GM12878 (cell line): ENCODE results near the gene SLCO6A1. TPM values are rescaled to one million over a fixed set of nuclear protein-coding genes. Genes with fewer than 3 reads are reported as not detected.

Source experiments
- ATAC-seq: fragments of 200-7000 bp; cut with Tn5 transposase; 3 replicates; pipeline ENCODE4 v1.9.1; 2020; ENCODE audit warnings: mild to moderate bottlenecking, moderate library complexity
- BruUV-seq: library from RNA; stranded (reverse); fragments of 400-500 nt; replicated peaks from 2 replicates; lab custom pipeline; 2021; lab: Mats Ljungman, UMichigan
- CTCF ChIA-PET: fragments of 300-600 bp; sonication (Branson Sonifier 250); formaldehyde crosslinking; extraction: SDS; loops from one replicate; lab custom pipeline; 2021; ENCODE audit warnings: inconsistent platforms; lab: Yijun Ruan, JAX
- POLR2A ChIA-PET: fragments of 350-600 bp; formaldehyde crosslinking; extraction: SDS; loops from one replicate; lab custom pipeline; 2021; ENCODE audit warnings: inconsistent platforms; lab: Charles Lee
- RAD21 ChIA-PET: fragments of 300-600 bp; sonication (Branson Sonifier 250); formaldehyde crosslinking; loops from one replicate; lab custom pipeline; 2023; ENCODE audit warnings: antibody characterized with exemption; ENCODE audit not compliant: unreplicated experiment; lab: Charles Lee
- SMC1A ChIA-PET: fragments of 300-600 bp; sonication (Branson Sonifier 250); formaldehyde crosslinking; loops from one replicate; lab custom pipeline; 2023; ENCODE audit not compliant: unreplicated experiment, uncharacterized antibody; lab: Charles Lee
- DNase-seq: peaks from one replicate; pipeline ENCODE4 v3.0.0-alpha.2; 2011; ENCODE audit warnings: low read depth, low spot score
- FAIRE-seq: peaks from 3 replicates; lab custom pipeline; 2011; peaks lifted over from hg19 to GRCh38; lab: Jason Lieb, UNC
- H2AFZ ChIP-seq: 2 replicates; pipeline ENCODE4 v1.6.0; 2011; ENCODE audit warnings: low read depth, low read length, control low read depth; ENCODE audit not compliant: control insufficient read depth
- H3K27ac ChIP-seq: 2 replicates; pipeline ENCODE4 v1.5.1; 2011; ENCODE audit warnings: control low read depth; ENCODE audit not compliant: control insufficient read depth, insufficient read depth
- H3K27me3 ChIP-seq, 2 experiments: replicated peaks in 1 of 2; 2 replicates each; pipeline versions ENCODE4 v1.6.0 to v1.6.1; 2011; ENCODE audit warnings: low read length in 1 of 2; ENCODE audit not compliant: control insufficient read depth in 2 of 2, insufficient read depth in 2 of 2
- H3K36me3 ChIP-seq, 2 experiments: 2 replicates each; pipeline ENCODE4 v1.5.1; 2011; ENCODE audit warnings: low read length in 1 of 2; ENCODE audit not compliant: control insufficient read depth in 2 of 2, insufficient read depth in 2 of 2
- H3K4me1 ChIP-seq: 2 replicates; pipeline ENCODE4 v1.6.1; 2011; ENCODE audit warnings: mild to moderate bottlenecking, low read length, moderate library complexity, mixed read lengths; ENCODE audit not compliant: control insufficient read depth, insufficient read depth
- H3K4me2 ChIP-seq: 2 replicates; pipeline ENCODE4 v1.6.0; 2011; ENCODE audit warnings: control low read depth; ENCODE audit not compliant: control insufficient read depth, insufficient read depth
- H3K4me3 ChIP-seq: fragments of 200-600 bp; sonication (generic); 2 replicates; pipeline ENCODE4 v1.5.1; 2016
- H3K79me2 ChIP-seq: 2 replicates; pipeline ENCODE4 v1.6.0; 2011; ENCODE audit warnings: low read length; ENCODE audit not compliant: control insufficient read depth, insufficient read depth
- H3K9ac ChIP-seq: 2 replicates; pipeline ENCODE4 v1.8.0; 2011; ENCODE audit warnings: low read length, control low read depth, mixed read lengths; ENCODE audit not compliant: control insufficient read depth, insufficient read depth
- H3K9me3 ChIP-seq: replicated peaks from 3 replicates; pipeline ENCODE4 v1.5.1; 2011; ENCODE audit warnings: mild to moderate bottlenecking, low read length; ENCODE audit not compliant: control insufficient read depth, insufficient read depth
- H4K20me1 ChIP-seq: 2 replicates; pipeline ENCODE4 v1.6.0; 2011; ENCODE audit not compliant: control insufficient read depth, insufficient read depth
- BCL11A ChIP-seq: IDR thresholded peaks from 2 replicates; pipeline ENCODE4 v1.6.1; 2011; ENCODE audit warnings: low read depth, low read length
- CHD1 ChIP-seq: IDR thresholded peaks from 2 replicates; pipeline ENCODE4 v1.6.1; 2012; ENCODE audit warnings: low read depth, low read length, improper control_type of control experiment
- ETV6 ChIP-seq, 2 experiments: fragments of 450-650 bp in 1 of 2; IDR thresholded peaks in 1 of 2; conservative IDR thresholded peaks in 1 of 2; 2 replicates each; pipeline ENCODE4 v1.6.1; 2014; ENCODE audit warnings: antibody characterized with exemption in 1 of 2, borderline replicate concordance in 1 of 2, low read depth in 1 of 2, mild to moderate bottlenecking in 1 of 2, moderate library complexity in 1 of 2
- IRF4 ChIP-seq: IDR thresholded peaks from 2 replicates; pipeline ENCODE4 v1.6.1; 2011; ENCODE audit warnings: low read depth, low read length
- MTA2 ChIP-seq: fragments of 450-650 bp; IDR thresholded peaks from 2 replicates; pipeline ENCODE4 v1.6.1; 2016; ENCODE audit warnings: low read depth, mild to moderate bottlenecking, moderate library complexity
- MXI1 ChIP-seq: fragments of 150-350 bp; IDR thresholded peaks from 2 replicates; pipeline ENCODE4 v1.6.1; 2011; ENCODE audit warnings: low read depth, mild to moderate bottlenecking, inconsistent platforms, low read length, improper control_type of control experiment
- STAT3 ChIP-seq: IDR thresholded peaks from 2 replicates; pipeline ENCODE4 v1.6.1; 2011; ENCODE audit warnings: low read depth, low read length, improper control_type of control experiment
- SUZ12 ChIP-seq: fragments of 200-600 bp; sonication (generic); IDR thresholded peaks from one replicate; pipeline ENCODE4 v1.6.1; 2018; ENCODE audit warnings: antibody characterized with exemption, mild to moderate bottlenecking; ENCODE audit not compliant: unreplicated experiment
- USF1 ChIP-seq: IDR thresholded peaks from 2 replicates; pipeline ENCODE4 v1.6.1; 2011; ENCODE audit warnings: borderline replicate concordance, low read depth, mild to moderate bottlenecking, moderate library complexity, mixed read lengths, low read length; ENCODE audit not compliant: insufficient read depth; ENCODE audit errors: extremely low read length
- ZBTB11 ChIP-seq: fragments of 450-650 bp; formaldehyde crosslinking; IDR thresholded peaks from 2 replicates; pipeline ENCODE4 v1.5.0; 2022; ENCODE audit warnings: mild to moderate bottlenecking, missing genetic modification characterization
- ZNF592 ChIP-seq: fragments of 450-650 bp; IDR thresholded peaks from 2 replicates; pipeline ENCODE4 v1.6.1; 2017; ENCODE audit warnings: mild to moderate bottlenecking, moderate library complexity
- WGBS: methylation state at CpG from one replicate; pipeline ENCODE4 v1.1.6; 2016; ENCODE audit warnings: low lambda C conversion rate; ENCODE audit not compliant: insufficient replicate concordance, insufficient coverage; ENCODE audit errors: missing lambda C conversion rate; 5-methylcytosine and 5-hydroxymethylcytosine counted together
- in situ Hi-C: fragments of 300-500 bp; cut with MboI; formaldehyde crosslinking; loops from 9 replicates; pipeline ENCODE4 v1.14.3; 2018; ENCODE audit warnings: mixed read lengths
- intact Hi-C: fragments of 100-400 bp; cut with micrococcal nuclease; formaldehyde crosslinking; loops from one replicate; pipeline ENCODE4 v1.14.2; 2022; ENCODE audit not compliant: unreplicated experiment
- polyA plus RNA-seq, 11 experiments: library from polyadenylated mRNA; depleted of rRNA in 4 of 11; unstranded in 6 of 11; stranded (reverse) in 5 of 11; fragments of >200 nt; fragmentation: Nextera tagmentation in 4 of 11; fragmentation: Illumina TruSeq in 1 of 11; extraction: Ambion mirVana in 4 of 11; extraction: Trizol in 1 of 11; gene quantifications; 1 replicate in 1 of 11; 2 replicates in 10 of 11; pipeline versions ENCODE4 v1.2.1 to v1.2.3, GENCODE V29; 2011 to 2016; ENCODE audit warnings: inconsistent platforms in 2 of 11, missing spikeins in 2 of 11, low read depth in 1 of 11
- total RNA-seq, 4 experiments: library from RNA; depleted of rRNA in 3 of 4; stranded (reverse); fragments of >200 nt in 3 of 4; fragmentation: Illumina TruSeq in 1 of 4; extraction: Trizol in 1 of 4; gene quantifications; 2 replicates each; pipeline versions ENCODE4 v1.2.1 to v1.2.3, GENCODE V29; 2013 to 2021
- TF ChIP-seq, protein P1 (sequence below): IDR thresholded peaks from 2 replicates; pipeline ENCODE4 v1.6.1; 2012; ENCODE audit warnings: low read depth, low read length, improper control_type of control experiment

SLCO6A1 gene
- total and polyA plus RNA-seq, 10 of the 15 experiments (the other 5 are each of a cell fraction or from before 2014, with no cell fraction given): not detected

DNA sequence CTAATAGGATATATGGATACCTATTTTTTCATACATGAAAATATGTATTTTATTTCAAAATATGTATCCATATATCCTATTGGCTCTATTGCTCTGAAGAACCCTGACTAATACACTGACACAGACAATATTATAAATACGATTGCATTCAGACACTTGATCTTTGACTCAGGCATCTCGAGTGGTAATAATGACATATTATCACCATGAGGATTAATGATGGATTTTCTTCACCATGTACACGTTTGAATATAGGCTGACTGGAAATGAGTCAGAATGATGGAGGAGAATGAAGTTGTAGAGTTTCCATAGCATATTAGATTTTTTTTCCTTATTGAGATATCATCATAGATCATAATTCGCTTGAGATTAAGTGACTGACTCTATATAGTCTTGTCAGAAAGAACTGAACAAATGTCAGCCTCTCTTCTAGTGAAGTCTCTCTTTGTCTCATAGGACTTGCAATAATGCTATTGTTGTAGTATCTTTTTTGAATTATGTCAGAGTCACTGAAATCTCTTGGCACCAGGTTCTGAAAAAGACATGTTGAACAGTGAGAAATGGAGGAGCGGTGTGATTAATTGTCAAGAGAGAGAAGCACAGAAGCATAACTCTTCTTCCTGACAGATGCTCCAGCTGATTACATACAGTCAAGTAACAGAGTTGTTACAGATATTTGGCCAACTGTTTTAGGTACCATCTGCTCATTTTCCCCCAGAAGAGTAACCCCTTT lies 41.4 kb upstream of the SLCO6A1 start:
- Histone ChIP-seq H3K9me3 (no peaks in the 10 kb centered on the region), H3K4me1 (no peaks in the 10 kb centered on the region), H2AFZ (no peak overlapping the region), H3K27ac (no peak overlapping the region), H3K4me3 (no peak overlapping the region), H3K79me2 (no peaks in the 10 kb centered on the region), H3K4me2 (no peak overlapping the region), H3K9ac (no peak overlapping the region), H3K36me3 (no peaks in the 10 kb centered on the region), H4K20me1 (no peaks in the 10 kb centered on the region), H3K27me3 (no peaks in the 10 kb centered on the region)
- FAIRE-seq (no peak), ATAC-seq (no peak), DNase-seq (no peak)
- POLR2A ChIA-PET: no interaction called here
- CTCF ChIA-PET: interaction anchor here (0.8 to 5.7 kb wide), 5 partner anchors 8 to 141 kb away, joined by 3 to 41 read pairs (median 7); no protein-coding TSS in a partner anchor
- SMC1A ChIA-PET: interaction anchor here (0.5 kb wide), 1 partner anchor 41 kb away, joined by 3 read pairs; no protein-coding TSS in a partner anchor
- RAD21 ChIA-PET: no interaction called here
- in situ Hi-C loops (no loop called here), intact Hi-C loops (loop anchor here (10.0 kb wide), 1 partner anchor 685 kb away; no protein-coding TSS in a partner anchor)
- BruUV-seq: no TSS peak
- WGBS: 23% methylated on average over 5 of the region's 5 CpGs
- TF ChIP-seq, protein P1, sequence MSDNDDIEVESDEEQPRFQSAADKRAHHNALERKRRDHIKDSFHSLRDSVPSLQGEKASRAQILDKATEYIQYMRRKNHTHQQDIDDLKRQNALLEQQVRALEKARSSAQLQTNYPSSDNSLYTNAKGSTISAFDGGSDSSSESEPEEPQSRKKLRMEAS: no peak
- TF ChIP-seq USF1: no peak
- no peak for TF ChIP-seq MXI1
- no peak for TF ChIP-seq CHD1
- no peak for TF ChIP-seq ZBTB11 (CRISPR knock-in tag)
- TF ChIP-seq ZNF592: no peak
- TF ChIP-seq MTA2: no peak
- no peak for TF ChIP-seq ETV6 (conservative IDR thresholded peaks at IDR 0.05 in 1 of 2, IDR thresholded peaks at IDR 0.05 in 1 of 2; ENCODE audit: borderline replicate concordance in 1 of 2, low read depth in 1 of 2)
- TF ChIP-seq SUZ12: no peak
- TF ChIP-seq STAT3: no peak
- TF ChIP-seq IRF4: no peak
- no peak for TF ChIP-seq BCL11A
